Measurements from ENCODE around the gene TMEM131.

TMEM131 gene

GRCh38 chr2:98004613-98005012 lies 8.9 kb upstream of the TMEM131 start:
- no peak overlapping the region for H3K27ac Mint-ChIP-seq

GRCh38 chr2:98004047-98004446 lies 8.3 kb upstream of the TMEM131 start:
- H3K27ac Mint-ChIP-seq: no peak overlapping the region
- no peaks in the 10 kb centered on the region for H3K4me1 Mint-ChIP-seq
- ATAC-seq: no peak
- no peaks in the 10 kb centered on the region for H3K9me3 Mint-ChIP-seq
- DNase-seq: no peak
- H3K4me3 Mint-ChIP-seq: no peak overlapping the region
- H3K27me3 Mint-ChIP-seq: no peaks in the 10 kb centered on the region

More at GRCh38 chr2:98004613-98005012, 8.9 kb upstream of the TMEM131 start:
- no peak for ATAC-seq
- DNase-seq: no peak
- Mint-ChIP-seq H3K9me3 (no peaks in the 10 kb centered on the region), H3K4me3 (no peak overlapping the region), H3K27me3 (no peaks in the 10 kb centered on the region), H3K4me1 (no peaks in the 10 kb centered on the region)

GRCh38 chr2:97999536-97999935 lies 3.8 kb upstream of the TMEM131 start:
- no peaks in the 10 kb centered on the region for H3K27me3 Mint-ChIP-seq
- H3K4me1 Mint-ChIP-seq: peaks cover 9% of the 10 kb centered on the region
- H3K27ac Mint-ChIP-seq: no peak overlapping the region
- no peaks in the 10 kb centered on the region for H3K9me3 Mint-ChIP-seq
- ATAC-seq: no peak
- no peak overlapping the region for H3K4me3 Mint-ChIP-seq
- no peak for DNase-seq

GRCh38 chr2:97998431-97999005 lies 2.8 kb upstream of the TMEM131 start:
- Mint-ChIP-seq H3K27ac (no peak overlapping the region), H3K27me3 (no peaks in the 10 kb centered on the region), H3K4me3 (no peak overlapping the region), H3K4me1 (peaks cover 16% of the 10 kb centered on the region), H3K9me3 (no peaks in the 10 kb centered on the region)
- ATAC-seq: no peak
- no peak for DNase-seq

- Mint-ChIP-seq H3K27me3 (no peaks in the 10 kb centered on the region), H3K4me3 (no peak overlapping the region), H3K9me3 (no peaks in the 10 kb centered on the region), H3K4me1 (peaks cover 23% of the 10 kb centered on the region), H3K27ac (no peak overlapping the region)
- DNase-seq (no peak), ATAC-seq (no peak)
These were observed 2.1 kb upstream of the TMEM131 start for GRCh38 chr2:97997784-97998392.

- peak overlapping the region; percentile 84 to 86 for H3K4me3 Mint-ChIP-seq
These were observed 931 bp upstream of the TMEM131 start for GRCh38 chr2:97996679-97997078.

GRCh38 chr2:97995026-97995733 lies 568 bp downstream of the TMEM131 start:
- Mint-ChIP-seq H3K4me3 (peak overlapping the region; percentile 86 to 95), H3K27me3 (no peaks in the 10 kb centered on the region), H3K27ac (peak overlapping the region; percentile 95 to 96), H3K9me3 (no peaks in the 10 kb centered on the region), H3K4me1 (peaks cover 36% of the 10 kb centered on the region)
- peak; percentile 66 to 68 for DNase-seq
- ATAC-seq: peak; percentile 59

More at GRCh38 chr2:97996679-97997078, 931 bp upstream of the TMEM131 start:
- DNase-seq (no peak), ATAC-seq (no peak)
- no peaks in the 10 kb centered on the region for H3K9me3 Mint-ChIP-seq
- H3K27ac Mint-ChIP-seq: peak overlapping the region in 1 of 2 donors; percentile 96
- H3K4me1 Mint-ChIP-seq: peaks cover 27% of the 10 kb centered on the region
- H3K27me3 Mint-ChIP-seq: no peaks in the 10 kb centered on the region

GRCh38 chr2:97994476-97994875 lies 1.3 kb downstream of the TMEM131 start:
- Mint-ChIP-seq H3K4me3 (peak overlapping the region; percentile 84 to 95), H3K9me3 (no peaks in the 10 kb centered on the region), H3K27ac (peak overlapping the region; percentile 95 to 96), H3K27me3 (no peaks in the 10 kb centered on the region), H3K4me1 (peaks cover 43% of the 10 kb centered on the region)
- ATAC-seq (no peak), DNase-seq (no peak)

GRCh38 chr2:97993926-97994325 lies 1.8 kb downstream of the TMEM131 start:
- H3K4me1 Mint-ChIP-seq: peaks cover 46% of the 10 kb centered on the region
- ATAC-seq (no peak), DNase-seq (no peak)
- H3K27me3 Mint-ChIP-seq: no peaks in the 10 kb centered on the region
- peaks cover 0 to under 1% of the 10 kb centered on the region in 2 donors for H3K9me3 Mint-ChIP-seq
- peak overlapping the region in 1 of 2 donors; percentile 13 for H3K27ac Mint-ChIP-seq
- peak overlapping the region; percentile 84 to 95 for H3K4me3 Mint-ChIP-seq

GRCh38 chr2:97992836-97993825 lies 2.6 kb downstream of the TMEM131 start:
- ATAC-seq: no peak
- Mint-ChIP-seq H3K27me3 (no peaks in the 10 kb centered on the region), H3K4me3 (peak overlapping the region; percentile 84 to 95), H3K27ac (peak overlapping the region in 1 of 2 donors; percentile 20), H3K9me3 (peaks cover 8% of the 10 kb centered on the region in 2 donors), H3K4me1 (peaks cover 53% of the 10 kb centered on the region)
- DNase-seq: no peak

- ATAC-seq (no peak), DNase-seq (no peak)
- Mint-ChIP-seq H3K27ac (no peak overlapping the region), H3K9me3 (peaks cover 11 to 12% of the 10 kb centered on the region in 2 donors), H3K4me1 (peaks cover 54% of the 10 kb centered on the region), H3K27me3 (no peaks in the 10 kb centered on the region), H3K4me3 (no peak overlapping the region)
These were observed 4.5 kb downstream of the TMEM131 start for GRCh38 chr2:97991081-97991856.

GRCh38 chr2:97988722-97989121 lies 7.0 kb downstream of the TMEM131 start:
- Mint-ChIP-seq H3K27me3 (no peaks in the 10 kb centered on the region), H3K9me3 (peaks cover 11 to 12% of the 10 kb centered on the region in 2 donors), H3K4me3 (no peak overlapping the region), H3K4me1 (peaks cover 48% of the 10 kb centered on the region), H3K27ac (no peak overlapping the region)
- ATAC-seq (no peak), DNase-seq (no peak)

- Mint-ChIP-seq H3K9me3 (peaks cover 11 to 12% of the 10 kb centered on the region in 2 donors), H3K27ac (no peak overlapping the region), H3K27me3 (no peaks in the 10 kb centered on the region), H3K4me1 (peaks cover 28% of the 10 kb centered on the region), H3K4me3 (no peak overlapping the region)
- DNase-seq (no peak), ATAC-seq (no peak)
These were observed 9.8 kb downstream of the TMEM131 start for GRCh38 chr2:97985998-97986397.

GRCh38 chr2:97983698-97984097 lies 12.1 kb downstream of the TMEM131 start:
- H3K4me3 Mint-ChIP-seq: no peak overlapping the region
- no peak for ATAC-seq
- H3K9me3 Mint-ChIP-seq: peaks cover 17 to 22% of the 10 kb centered on the region in 2 donors
- H3K27ac Mint-ChIP-seq: no peak overlapping the region
- no peak for DNase-seq
- peaks cover 15% of the 10 kb centered on the region for H3K4me1 Mint-ChIP-seq
- no peaks in the 10 kb centered on the region for H3K27me3 Mint-ChIP-seq

Measured in stimulated activated naive CD8-positive, alpha-beta T cell treated with anti-CD3 and anti-CD28 coated beads, Interleukin-15, amount 100 ng/mL, for 72 hours (primary cell).